Measurements from ENCODE around the gene TBPL1.

GRCh38 chr6:133951227-133951626 is 1.8 kb upstream of the TBPL1 start:
- TF ChIP-seq POLR2A (IDR thresholded peaks at IDR 0.05) (no peak), CTCF (IDR thresholded peaks at IDR 0.05) (no peak), POLR2AphosphoS5 (IDR thresholded peaks at IDR 0.05; ENCODE audit: insufficient read depth in 1 of 2, low read depth in 1 of 2) (no peak)
